HEK293 (cell line): Measurements from ENCODE around the gene VARS1.

Source experiments
- MYNN ChIP-seq: fragments of 450-650 bp; formaldehyde crosslinking; IDR thresholded peaks from 2 replicates; pipeline ENCODE4 v1.5.1; 2016; ENCODE audit warnings: missing biosample characterization, missing genetic modification characterization, borderline replicate concordance
- ZFHX2 ChIP-seq: fragments of 450-650 bp; formaldehyde crosslinking; conservative IDR thresholded peaks from 2 replicates; pipeline ENCODE4 v1.5.1; 2016; ENCODE audit warnings: missing biosample characterization, missing genetic modification characterization
- ZFP3 ChIP-seq: fragments of 450-650 bp; formaldehyde crosslinking; IDR thresholded peaks from 2 replicates; pipeline ENCODE4 v1.5.1; 2016; ENCODE audit warnings: low read depth, missing biosample characterization, missing genetic modification characterization
- ZNF175 ChIP-seq: fragments of 450-650 bp; formaldehyde crosslinking; IDR thresholded peaks from 2 replicates; pipeline ENCODE4 v1.5.1; 2016; ENCODE audit warnings: missing biosample characterization, missing genetic modification characterization
- ZNF501 ChIP-seq: fragments of 450-650 bp; formaldehyde crosslinking; IDR thresholded peaks from 2 replicates; pipeline ENCODE4 v1.5.1; 2016; ENCODE audit warnings: missing biosample characterization, missing genetic modification characterization
- ZNF76 ChIP-seq: fragments of 450-650 bp; formaldehyde crosslinking; IDR thresholded peaks from 2 replicates; pipeline ENCODE4; 2016; ENCODE audit warnings: low read depth, missing biosample characterization, missing genetic modification characterization, borderline replicate concordance
- TF ChIP-seq, protein P1 (sequence below): fragments of 450-650 bp; formaldehyde crosslinking; IDR thresholded peaks from 2 replicates; pipeline ENCODE4 v1.5.1; 2016; ENCODE audit warnings: missing biosample characterization, missing genetic modification characterization

- TF ChIP-seq ZNF76 (tag by site-specific recombination) (no peak), ZNF501 (tag by site-specific recombination) (peak; percentile 65), ZFP3 (tag by site-specific recombination) (no peak), ZNF175 (tag by site-specific recombination) (no peak), ZFHX2 (tag by site-specific recombination) (no peak), MYNN (tag by site-specific recombination) (no peak)
- TF ChIP-seq, protein P1, sequence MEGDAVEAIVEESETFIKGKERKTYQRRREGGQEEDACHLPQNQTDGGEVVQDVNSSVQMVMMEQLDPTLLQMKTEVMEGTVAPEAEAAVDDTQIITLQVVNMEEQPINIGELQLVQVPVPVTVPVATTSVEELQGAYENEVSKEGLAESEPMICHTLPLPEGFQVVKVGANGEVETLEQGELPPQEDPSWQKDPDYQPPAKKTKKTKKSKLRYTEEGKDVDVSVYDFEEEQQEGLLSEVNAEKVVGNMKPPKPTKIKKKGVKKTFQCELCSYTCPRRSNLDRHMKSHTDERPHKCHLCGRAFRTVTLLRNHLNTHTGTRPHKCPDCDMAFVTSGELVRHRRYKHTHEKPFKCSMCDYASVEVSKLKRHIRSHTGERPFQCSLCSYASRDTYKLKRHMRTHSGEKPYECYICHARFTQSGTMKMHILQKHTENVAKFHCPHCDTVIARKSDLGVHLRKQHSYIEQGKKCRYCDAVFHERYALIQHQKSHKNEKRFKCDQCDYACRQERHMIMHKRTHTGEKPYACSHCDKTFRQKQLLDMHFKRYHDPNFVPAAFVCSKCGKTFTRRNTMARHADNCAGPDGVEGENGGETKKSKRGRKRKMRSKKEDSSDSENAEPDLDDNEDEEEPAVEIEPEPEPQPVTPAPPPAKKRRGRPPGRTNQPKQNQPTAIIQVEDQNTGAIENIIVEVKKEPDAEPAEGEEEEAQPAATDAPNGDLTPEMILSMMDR (tag by site-specific recombination), result peak; percentile 18; the same call in 1 of the 2 replicates
Measured at GRCh38 chr6:31826793-31827285, 31.3 kb upstream of the VARS1 start.
